A375 (cell line): Measurements from ENCODE around the gene DDX11. TPM values are rescaled to one million over a fixed set of nuclear protein-coding genes. Genes with fewer than 3 reads are reported as not detected.

Experiments used
- small RNA-seq: library from RNA; depleted of rRNA; stranded (forward); fragments of <200 nt; gene quantifications from one replicate; pipeline ENCODE3, GENCODE V24; 2014
- total RNA-seq: library from RNA; depleted of rRNA; stranded (reverse); fragments of >200 nt; shearing (Covaris generic); gene quantifications from 2 replicates; pipeline ENCODE4 v1.2.3, GENCODE V29; 2014; rRNA removed

The DDX11 gene
- 88.1 and 99.1 TPM in 2 replicates for total RNA-seq

GRCh38 chr12:31073527-31074332, at the start of gene DDX11:
DDX11 (plus strand) TSS chr12:31073860; CDS start chr12:31078394, 4,534 bp downstream.

Small RNAs within 50 kb of the gene (small RNA-seq; reads per million reads assigned to genes)
- gene RF00072 = not detected

Other genes starting within 250 kb of the DDX11 start
- 2.4 and 4.0 TPM in 2 replicates for gene TSPAN11, start 147.1 kb upstream of the DDX11 start, total RNA-seq